ENCODE data around the gene KIR3DL2. TPM values are rescaled to one million over a fixed set of nuclear protein-coding genes. Genes with fewer than 3 reads are reported as not detected.

The KIR3DL2 gene
- total and polyA plus RNA-seq, 2 of the 4 experiments (the other 2 are of a cell fraction), result not detected

GRCh38 chr19:54902061-54902460 is 51.8 kb downstream of the KIR3DL2 start:
- Histone ChIP-seq H3K27me3 (ENCODE audit: control insufficient read depth, insufficient read depth, low read length) (no peaks in the 10 kb centered on the region), H3K4me1 (ENCODE audit: control insufficient read depth, insufficient read depth, low read length) (no peaks in the 10 kb centered on the region), H3K79me1 (ENCODE audit: low read depth in 1 of 2, low read length in 2 of 2) (no peaks in the 10 kb centered on the region), H3K4me2 (ENCODE audit: low read depth, low read length) (no peak overlapping the region), H4K8ac (ENCODE audit: low read depth in 2 of 2, low read length in 2 of 2) (no peak overlapping the region), H4K91ac (ENCODE audit: insufficient read depth, low read depth, low read length) (no peak overlapping the region), H3K23ac (ENCODE audit: low read depth, low read length) (no peak overlapping the region), H3K27ac (ENCODE audit: insufficient read depth, low read length) (no peak overlapping the region), H2BK15ac (ENCODE audit: low read depth, low read length) (no peak overlapping the region), H3K9me3 (ENCODE audit: control insufficient read depth, insufficient read depth, low read length) (peaks cover 17% of the 10 kb centered on the region), H3K18ac (ENCODE audit: low read depth, low read length) (no peak overlapping the region), H3K36me3 (ENCODE audit: control insufficient read depth, insufficient read depth, low read length) (no peaks in the 10 kb centered on the region), H2AK5ac (ENCODE audit: low read depth, low read length) (no peak overlapping the region), H2BK20ac (ENCODE audit: low read depth, low read length) (no peak overlapping the region), H3K9ac (ENCODE audit: low read depth, low read length) (no peak overlapping the region), H4K20me1 (ENCODE audit: insufficient read depth, low read length) (no peaks in the 10 kb centered on the region), H2BK5ac (ENCODE audit: low read depth, low read length, poor library complexity, severe bottlenecking) (no peak overlapping the region), H2AK9ac (replicated peaks; ENCODE audit: low read depth, low read length, poor library complexity) (no peak overlapping the region), H2BK120ac (ENCODE audit: low read depth, low read length) (no peak overlapping the region), H3K9me1 (ENCODE audit: insufficient read depth, low read length) (no peaks in the 10 kb centered on the region), H3K4ac (ENCODE audit: low read depth, low read length) (no peak overlapping the region), H3K4me3 (ENCODE audit: insufficient read depth, low read depth, low read length) (no peak overlapping the region), H2AFZ (replicated peaks; ENCODE audit: low read length, poor library complexity) (no peak overlapping the region), H3K14ac (replicated peaks; ENCODE audit: low read depth, low read length) (no peak overlapping the region), H3K56ac (ENCODE audit: extremely low read depth, insufficient read depth, low read length) (no peak overlapping the region), H4K5ac (ENCODE audit: low read depth, low read length) (no peak overlapping the region)
- POLR2A ChIA-PET (ENCODE audit: unreplicated experiment), result no interaction called here
- ATAC-seq (ENCODE audit: low read depth), result no peak
- no peak for DNase-seq
- BruUV-seq (replicated peaks), result no TSS peak
- in situ Hi-C loops (cut with MboI; ENCODE audit: low sequenced_read_pairs), result no loop called here
- dilution Hi-C loops (cut with HindIII; ENCODE audit: low sequenced_read_pairs, unreplicated experiment), result no loop called here
- no CpG with 5 or more reads among the region's 3 CpGs for WGBS, 2 experiments (ENCODE audit: extremely low coverage in 2 of 2, insufficient read length in 1 of 2)
- TF ChIP-seq CHD1 (IDR thresholded peaks at IDR 0.05; ENCODE audit: low read depth, low read length) (no peak), FOS (IDR thresholded peaks at IDR 0.05; ENCODE audit: low read depth, low read length) (no peak), ELK1 (IDR thresholded peaks at IDR 0.05; ENCODE audit: borderline replicate concordance, low read depth, low read length) (no peak), RCOR1 (IDR thresholded peaks at IDR 0.05; ENCODE audit: insufficient replicate concordance, low read length) (no peak), CTCF (conservative IDR thresholded peaks at IDR 0.05; ENCODE audit: low read depth, low read length) (no peak), NFE2L2 (IDR thresholded peaks at IDR 0.05; ENCODE audit: low read depth, low read length) (no peak)
- intact Hi-C loops (cut with micrococcal nuclease), result no loop called here
- CTCF ChIA-PET, result no interaction called here
